GM18517 (cell line): Measurements from ENCODE around the gene LATS2.

Source experiments
- ATAC-seq: cut with Tn5 transposase; IDR thresholded peaks from one replicate; pipeline ENCODE4 v1.9.1; 2021; ENCODE audit warnings: mild to moderate bottlenecking, moderate library complexity; ENCODE audit not compliant: unreplicated experiment

LATS2 gene

DNA sequence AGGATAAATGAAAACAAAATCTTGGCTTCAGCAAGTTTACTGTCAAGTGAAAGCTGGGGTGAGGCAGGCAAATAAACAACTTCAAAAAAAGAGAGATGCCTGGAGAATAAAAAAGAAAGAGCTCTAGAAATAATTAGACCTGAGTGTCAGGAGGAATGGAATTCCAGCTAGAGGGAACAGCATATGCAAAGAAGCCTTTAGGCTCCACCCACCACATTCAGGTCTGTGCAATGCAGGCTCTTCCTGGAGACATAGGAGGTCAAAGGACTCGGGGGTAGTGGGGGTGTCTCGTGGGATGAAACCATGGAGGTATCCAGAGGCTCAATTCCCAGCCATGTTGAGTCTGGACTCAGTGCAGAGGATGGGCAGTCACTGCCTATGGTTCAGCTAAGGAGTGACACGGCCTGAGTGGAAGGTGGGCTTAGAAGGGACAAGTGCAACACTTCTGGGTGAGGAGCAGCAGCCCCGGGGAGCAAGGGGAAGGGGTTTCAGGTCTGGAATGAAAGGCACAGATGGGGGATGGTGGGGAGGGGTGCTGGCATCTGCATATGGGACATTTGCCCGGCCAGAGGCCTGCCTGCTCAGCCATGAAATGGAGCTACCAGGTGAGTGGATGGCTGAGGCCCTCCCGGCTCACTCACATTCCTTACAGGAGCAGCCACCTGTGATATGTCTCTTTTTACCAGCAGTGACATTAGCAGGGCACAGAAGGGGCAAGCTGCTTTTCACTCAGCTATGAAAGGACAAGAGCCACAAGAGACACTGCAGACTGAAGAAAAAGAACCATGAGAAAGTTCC, 12.3 kb downstream of the LATS2 start:
- ATAC-seq, result no peak

DNA sequence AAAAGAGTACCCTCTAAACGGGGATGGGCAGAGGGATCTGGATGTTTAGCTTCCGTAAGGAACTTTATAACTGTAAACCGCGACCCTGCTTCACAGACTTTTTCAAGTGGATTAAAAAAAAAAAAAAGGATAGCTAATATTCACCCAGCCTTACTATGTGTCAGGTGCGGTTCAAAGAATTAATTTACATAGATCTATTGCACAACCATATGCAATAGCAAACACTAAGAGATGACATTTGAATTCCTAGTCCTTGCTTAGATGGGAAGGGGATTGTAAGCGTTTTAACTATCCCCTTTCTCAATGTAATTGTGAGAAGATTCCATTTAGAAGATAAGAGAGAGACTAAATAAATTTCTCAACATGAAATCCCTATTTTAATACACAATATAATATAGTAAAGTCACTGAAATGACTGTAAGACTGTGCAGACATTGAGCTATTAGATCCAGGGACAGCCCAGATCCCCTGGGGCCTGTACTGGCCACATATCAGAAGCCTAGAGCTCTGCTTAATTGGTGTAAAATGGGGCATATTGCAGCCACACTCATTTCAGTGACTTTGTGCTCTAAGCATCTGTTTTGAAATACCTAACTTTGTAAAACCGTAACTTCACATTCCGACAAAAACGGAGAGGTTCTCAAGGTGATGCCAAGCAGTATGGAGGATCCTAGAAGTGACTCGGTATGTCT, 13.6 kb downstream of the LATS2 start:
- no peak for ATAC-seq

DNA sequence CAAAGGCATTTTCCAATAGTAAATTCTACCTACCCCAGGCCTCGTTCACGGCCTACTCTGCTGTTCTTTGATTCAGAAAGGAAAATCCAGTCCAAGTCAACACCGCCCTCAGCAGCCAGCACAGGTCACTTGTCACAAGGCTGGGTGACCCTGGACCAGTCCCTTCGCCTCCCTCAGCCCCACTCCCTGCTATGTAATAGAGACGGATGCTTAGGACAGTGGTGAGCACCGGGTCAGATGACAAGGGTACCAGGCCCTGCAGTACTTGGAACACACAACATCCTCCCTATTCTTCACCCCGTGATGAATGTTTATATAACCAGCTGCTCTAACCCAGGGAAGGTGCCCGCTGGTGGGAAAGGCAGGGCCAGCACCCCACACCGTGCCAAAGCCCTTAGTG, 14.3 kb downstream of the LATS2 start:
- no peak for ATAC-seq

DNA sequence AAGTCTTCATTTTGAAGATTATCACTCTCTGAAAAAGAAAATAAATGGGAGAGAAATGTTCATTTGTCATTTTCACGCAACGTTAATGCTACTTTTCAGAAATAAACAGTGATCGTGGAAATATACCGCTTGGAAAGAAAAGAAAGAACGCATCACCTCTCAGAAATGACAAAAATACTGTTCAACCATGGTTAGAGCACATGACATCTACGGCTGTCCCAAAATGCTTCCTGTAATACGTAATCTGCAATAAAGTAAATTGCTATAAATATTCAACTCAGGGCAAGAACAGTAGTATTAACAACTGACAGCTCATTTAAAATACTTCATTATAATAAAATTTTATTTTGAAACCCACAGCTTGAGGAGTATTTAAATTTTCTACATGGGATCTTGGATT, 15.2 kb downstream of the LATS2 start:
- no peak for ATAC-seq

DNA sequence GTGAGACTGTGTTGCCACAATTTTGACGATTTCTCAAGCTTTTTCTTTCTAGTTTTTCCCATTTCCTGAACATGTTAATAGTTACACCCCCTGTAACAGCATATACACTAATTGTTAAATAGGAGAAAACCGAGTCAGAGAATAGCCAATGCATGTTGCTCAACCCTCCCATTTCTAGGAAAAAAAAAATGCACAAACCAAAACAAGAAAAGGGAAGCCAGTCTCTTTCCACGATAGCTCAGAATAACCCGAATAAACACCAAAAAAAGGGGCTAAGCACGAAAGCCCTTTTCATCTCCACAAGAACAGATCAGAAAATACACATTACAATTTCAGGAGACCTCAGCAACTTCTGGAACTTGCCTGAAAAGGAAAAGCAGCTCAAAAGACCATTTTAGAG, 16.3 kb downstream of the LATS2 start:
- no peak for ATAC-seq

DNA sequence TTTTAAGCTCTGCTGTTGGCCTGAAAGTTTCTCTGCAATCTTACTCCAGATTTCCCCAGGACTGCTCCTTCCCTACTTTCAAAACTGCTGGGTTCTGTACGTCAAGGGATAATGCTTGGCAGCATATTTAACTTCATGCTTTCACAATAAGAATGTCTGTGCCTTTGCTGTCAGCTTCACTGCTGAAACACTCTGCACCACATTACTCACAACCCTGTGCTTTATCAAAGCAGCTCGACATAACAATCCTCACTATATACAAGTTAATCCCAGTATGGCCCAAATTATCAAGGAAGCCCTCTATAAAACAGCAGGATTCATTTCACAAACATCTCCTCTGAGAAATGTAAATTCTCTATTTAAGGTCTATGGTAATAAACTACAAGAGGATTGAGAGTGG, 17.5 kb downstream of the LATS2 start:
- no peak for ATAC-seq

DNA sequence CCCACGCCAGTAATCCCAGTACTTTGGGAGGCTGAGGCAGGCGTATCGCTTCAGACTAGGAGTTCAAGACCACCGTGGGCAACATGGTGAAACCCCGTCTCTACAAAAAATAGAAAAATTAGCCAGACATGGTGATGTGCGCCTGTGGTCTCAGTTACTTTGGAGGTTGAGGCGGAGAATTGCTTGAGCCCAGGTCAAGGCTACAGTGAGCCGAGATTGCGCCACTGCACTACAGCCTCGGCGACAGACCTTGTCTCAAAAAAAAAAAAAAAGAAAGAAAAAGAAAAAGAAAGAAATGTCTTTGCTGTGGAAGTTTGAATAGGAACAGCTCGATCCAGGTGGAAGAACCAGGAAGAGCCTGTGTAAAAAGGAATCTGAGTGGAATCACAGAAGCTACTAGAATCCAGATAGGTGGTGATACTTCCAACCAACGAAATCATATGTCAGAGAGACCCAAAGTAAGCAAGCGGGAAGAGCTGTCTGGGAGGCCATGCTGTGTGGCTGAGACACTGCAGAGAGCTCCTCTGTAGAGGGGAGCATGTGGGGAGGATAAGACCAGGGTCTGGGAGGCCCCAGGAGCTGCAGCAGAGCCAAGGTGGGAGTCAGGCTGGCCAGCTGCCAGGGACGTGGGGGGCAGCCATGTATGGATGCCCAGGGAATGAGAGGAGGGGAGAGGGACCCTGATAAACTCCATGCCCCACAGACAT, 21.1 kb downstream of the LATS2 start:
- no peak for ATAC-seq

DNA sequence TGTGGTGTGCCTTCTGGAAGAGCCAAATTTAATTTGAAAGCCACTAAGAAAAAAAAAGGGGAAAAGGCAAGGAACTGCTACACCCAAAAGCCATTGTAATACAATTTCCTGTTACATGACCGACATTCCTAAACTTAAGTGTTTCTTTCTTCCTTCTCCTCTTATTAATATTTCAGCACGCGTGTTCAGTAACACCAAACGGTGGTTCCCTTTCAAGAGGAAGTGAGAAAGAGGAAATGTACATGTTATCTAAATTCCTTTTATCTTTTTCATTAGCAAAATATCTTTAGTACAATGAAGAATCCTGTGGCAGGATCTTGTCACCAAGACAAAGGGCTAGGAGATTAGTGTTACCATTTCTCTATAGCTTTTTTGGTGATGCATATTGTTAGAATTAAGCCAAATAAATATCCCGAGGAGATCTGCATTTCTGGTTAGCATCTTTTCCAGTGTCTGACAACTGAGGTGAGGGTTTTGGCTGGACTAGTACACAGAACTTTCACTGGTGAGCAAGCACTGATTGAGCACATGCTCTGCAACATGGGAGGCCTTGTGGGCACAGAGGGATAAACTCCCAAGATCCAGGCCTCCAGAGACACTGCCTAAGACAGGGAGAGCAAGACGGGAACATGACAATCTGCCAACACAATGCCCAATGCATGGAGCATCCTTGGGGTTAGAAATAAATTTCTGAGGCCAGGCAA, 22.1 kb downstream of the LATS2 start:
- no peak for ATAC-seq

DNA sequence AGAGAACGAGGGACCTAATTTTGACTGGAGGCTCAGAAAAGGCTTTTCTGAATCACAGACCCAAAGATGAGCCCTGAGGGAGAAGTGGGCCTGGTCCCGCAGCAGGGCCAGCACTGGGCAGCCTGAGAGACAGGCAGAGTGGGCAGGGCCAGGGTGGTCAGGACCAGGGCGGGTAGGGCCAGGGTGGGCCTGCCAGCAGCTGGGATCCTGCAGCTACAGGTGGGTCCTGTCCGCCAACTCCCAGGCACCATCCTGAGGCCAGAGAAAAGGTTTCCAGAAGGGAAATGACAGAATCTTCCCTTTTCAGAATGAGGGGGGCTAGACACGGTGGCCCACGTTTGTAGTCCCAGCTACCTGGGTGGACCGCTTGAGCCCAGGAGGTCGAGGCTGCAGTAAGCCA, 23.7 kb downstream of the LATS2 start:
- ATAC-seq, result no peak

DNA sequence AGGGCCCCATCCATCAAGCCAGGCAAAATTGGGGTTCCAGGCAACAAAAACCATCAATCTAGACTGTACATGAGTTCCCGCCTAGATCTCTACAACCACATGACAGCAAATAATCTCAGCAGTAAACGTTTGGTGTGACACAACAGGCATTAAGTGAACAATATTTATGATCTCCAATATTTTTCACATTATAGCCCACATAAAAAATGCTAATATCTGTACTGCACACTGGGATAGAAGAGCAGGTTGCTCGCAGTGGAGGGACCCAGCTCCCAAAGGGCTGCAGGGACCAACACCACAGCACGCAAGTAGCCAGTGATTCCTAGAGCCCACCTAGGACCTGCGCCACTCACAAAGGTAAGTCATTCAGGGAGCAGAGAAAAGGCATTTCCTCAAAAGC, 25.9 kb downstream of the LATS2 start:
- no peak for ATAC-seq

DNA sequence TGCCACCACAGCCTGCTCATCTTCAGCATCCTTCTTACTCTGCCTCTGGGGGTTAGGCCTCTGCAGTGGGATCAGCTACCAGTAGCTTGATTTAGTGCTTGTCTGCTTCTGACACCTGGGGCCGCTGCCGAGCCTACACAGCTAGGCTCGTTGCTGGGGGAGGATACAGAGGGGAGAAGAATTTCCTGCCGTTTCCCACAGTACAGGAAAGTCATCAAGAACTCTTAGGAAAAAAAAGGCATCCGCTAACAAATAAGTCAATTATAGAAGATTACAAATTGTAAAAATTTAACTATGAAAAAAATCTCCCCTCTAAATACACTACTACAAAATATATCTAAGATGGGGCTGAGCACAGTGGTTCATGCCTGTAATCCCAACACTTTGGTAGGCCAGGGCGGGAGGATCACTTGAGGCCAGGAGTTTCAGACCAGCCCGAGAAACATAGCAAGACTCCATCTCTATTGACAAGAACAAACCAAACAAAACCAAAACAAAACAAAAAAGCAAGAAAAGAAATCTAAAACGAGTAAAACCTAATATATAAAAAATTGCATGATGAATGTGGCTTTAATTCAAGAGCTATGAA, 26.7 kb downstream of the LATS2 start:
- no peak for ATAC-seq

DNA sequence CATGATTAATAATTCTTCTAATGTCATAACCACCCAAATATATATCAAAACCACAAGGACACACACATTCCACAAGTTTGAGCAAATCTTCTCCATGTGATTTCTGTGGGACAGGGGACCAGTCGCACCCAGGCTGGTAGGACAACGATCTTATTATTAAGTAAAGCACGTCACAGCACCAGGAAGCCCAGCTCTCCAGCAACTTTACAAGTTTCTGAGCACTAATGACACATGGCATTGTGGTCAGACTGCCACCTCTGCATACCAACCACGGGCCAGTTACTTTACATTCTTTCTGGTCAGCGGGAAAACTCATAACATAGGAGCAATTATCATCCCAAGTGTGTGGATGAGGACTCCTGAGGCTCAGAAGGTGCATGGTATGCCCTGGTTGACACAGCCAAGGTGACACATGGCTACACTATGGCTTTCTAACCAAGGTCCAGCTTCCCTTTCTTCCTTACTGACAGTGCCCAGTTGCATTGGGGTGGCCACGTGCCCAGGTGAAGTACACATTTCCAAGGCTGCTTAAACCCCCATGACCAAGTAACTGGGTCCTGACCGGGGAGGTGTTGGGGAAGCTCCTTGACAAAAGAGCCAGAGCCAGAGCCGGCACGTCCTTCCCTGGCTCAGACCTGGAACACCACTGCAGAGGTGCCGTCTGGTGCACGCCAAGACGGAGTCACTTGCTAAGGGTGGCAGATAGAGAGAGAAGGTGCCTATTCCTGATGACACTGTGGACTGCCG, 27.4 kb downstream of the LATS2 start:
- ATAC-seq, result no peak

DNA sequence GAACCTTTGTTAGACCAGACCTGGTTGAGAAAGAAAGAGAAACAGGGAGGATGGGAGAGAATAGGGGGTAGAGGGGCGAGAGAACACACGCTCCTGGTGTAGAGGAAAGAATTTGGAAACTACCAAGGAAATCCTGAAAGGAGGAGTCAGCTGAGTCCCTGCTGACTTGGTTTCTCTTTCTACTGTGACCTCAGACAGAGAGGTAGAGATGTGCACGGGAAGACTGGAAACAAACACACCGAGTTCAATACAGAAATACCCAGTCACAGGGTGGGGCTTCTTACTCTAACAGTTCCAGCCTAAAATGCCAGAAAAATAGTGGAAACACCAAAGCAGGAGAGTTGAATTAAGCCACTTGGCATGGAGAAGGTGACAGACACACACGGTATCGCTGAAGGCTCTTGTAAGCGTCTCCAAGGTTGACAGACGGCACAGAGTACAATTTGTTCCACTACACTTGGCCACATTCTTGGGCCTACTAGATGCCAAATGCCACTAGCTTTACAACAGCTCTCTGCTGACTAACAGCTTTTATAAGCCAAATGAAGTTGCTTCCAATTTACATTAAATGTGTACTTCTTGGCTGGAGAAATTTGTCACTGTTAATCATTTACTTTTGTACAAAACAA, 28.1 kb downstream of the LATS2 start:
- ATAC-seq, result no peak

DNA sequence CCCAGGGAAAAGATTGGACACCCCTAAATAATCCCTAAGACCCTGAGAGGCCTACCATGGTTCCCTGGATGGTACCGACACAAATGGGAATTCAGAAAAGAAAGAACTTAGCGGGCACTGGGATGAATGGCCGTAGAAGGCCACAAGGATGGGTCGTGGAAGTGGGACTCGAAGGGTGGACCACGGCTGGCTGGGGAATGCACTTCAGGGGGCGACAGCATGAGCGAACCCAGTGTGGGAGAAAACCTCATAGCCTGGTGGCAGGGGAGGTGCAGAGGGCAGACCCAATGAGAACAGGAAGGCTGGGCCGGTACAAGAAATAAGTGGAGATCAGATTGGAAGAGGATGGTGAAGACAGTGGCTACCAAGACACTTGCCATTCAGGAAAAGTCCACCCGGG, 28.7 kb downstream of the LATS2 start:
- ATAC-seq, result no peak

DNA sequence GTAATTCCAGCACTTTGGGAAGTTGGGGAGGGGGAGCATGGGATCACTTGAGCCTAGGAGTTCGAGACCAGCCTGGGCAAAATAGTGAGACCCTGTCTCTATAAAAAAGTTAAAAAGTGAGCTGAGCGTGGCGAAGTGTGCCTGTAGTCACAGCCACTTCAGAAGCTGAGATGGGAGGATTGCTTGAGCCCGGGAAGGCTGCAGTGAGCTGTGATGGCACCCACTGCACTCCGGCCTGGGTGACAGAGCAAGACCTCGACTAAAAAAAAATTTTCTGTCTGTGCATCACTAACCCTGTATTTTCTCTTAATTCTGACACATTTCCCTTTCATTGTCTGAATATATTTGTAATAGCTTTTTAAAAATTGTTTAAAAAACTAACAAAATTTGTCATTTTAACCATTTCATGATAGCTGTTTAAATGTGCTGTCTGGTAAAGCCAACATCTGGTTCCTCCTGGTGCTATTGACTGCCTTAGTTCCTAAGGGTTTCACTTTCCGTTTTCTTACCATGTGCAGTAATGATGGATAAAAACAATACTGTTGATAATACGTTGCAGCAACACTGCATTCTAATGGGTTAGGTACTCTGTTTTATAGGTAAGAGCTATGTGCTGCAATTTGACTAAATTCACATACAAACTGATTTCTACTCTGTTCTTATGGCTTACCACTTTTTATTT, 29.7 kb downstream of the LATS2 start:
- ATAC-seq, result no peak

DNA sequence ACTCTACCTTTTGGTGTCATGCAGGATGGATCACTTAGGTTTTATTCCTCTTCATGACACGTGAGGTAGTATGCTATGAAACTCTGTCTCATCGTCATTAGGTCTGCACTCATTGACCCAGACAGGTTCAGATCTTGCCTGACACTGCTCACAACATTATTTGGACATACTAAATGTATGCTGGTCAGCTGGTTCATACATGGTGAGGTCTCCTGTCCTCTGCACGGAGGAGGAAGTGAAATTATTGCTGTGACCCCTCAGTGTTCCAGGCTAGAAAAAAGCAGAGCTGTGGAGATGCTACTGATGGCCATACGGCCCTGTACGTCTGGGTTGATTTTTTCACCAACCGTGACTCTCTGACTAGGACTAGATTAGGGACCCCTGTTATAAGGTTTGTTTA, 35.8 kb downstream of the LATS2 start:
- no peak for ATAC-seq

DNA sequence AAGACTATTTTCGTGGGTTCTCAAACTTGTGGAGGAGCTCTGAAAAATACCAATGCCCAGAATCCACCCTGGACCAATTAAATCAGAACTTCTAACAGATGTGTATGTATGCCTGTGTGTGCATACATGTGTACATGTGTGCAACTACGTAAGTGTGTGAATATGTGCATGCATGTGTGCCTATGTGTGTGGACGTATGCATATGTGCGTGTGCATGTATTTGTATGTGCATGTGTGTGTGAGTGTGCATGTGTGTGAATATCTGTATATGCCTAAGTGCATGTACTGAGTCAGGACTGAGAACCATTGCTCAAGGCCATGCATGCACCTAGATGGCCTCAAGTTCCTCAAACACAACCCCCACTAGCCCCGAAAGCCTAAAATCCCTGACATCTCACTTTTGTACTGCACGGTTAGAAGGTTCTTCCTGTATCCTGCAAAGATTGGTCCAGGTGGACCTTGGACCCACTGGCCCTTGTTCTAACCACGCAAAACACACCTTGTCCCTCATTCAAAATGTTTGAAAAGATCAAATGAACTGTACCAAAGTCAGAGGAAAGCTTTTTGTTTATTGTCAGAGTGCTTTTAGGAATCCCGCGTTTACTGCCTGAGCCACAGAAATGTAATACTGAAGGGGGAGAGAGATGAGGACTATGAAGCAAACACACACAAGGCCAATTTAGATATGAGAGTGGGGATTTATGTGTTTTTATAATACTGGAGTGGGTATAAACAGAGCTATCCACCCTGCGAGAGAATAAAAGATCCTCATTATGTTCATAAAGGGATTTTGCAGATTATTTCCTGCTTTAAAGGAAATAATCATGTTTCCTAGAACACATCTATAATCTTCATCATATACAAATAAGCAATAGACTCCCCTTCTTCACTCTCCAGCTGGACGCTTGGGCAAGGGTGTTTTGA, 39.1 kb downstream of the LATS2 start:
- no peak for ATAC-seq

DNA sequence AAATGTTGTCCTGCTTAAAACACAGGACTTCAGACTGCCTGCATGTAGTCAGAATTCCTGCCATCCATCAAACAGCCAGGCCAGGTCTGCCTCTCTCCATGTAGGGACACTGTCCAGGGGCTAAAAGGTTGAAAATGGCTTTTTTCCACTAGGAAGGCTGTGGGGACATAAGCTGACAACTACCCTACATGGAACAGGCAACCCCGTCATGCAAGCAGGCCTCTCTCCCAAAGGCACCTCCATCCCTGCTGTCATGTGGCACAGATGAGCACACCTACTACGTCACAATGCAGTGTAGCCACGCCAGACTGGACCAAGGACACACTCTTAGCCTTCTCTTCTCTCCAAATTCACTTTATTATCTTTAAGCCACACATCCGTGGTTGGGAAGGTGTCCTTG, 40.8 kb downstream of the LATS2 start:
- no peak for ATAC-seq
